Transverse colon (tissue), 4 donors: ENCODE measurements around the gene ZNF821. TPM values are rescaled to one million over a fixed set of nuclear protein-coding genes. Genes with fewer than 3 reads are reported as not detected.
"Not testable (repeated sequence)": the region's sequence is repeated elsewhere in the genome, so short reads cannot be mapped to it uniquely, and the experiment has no call there.

Experiments used
- DNase-seq: peaks from one replicate; pipeline ENCODE4 v3.0.0-alpha.2; 2019
- H3K27ac ChIP-seq, 4 donors: fragments of 200-600 bp; sonication (generic); 2 replicates each; pipeline ENCODE4 v1.5.1; 2016 to 2018; ENCODE audit warnings: inconsistent platforms in 4 of 4
- H3K27me3 ChIP-seq: fragments of 200-600 bp; sonication (generic); 2 replicates; pipeline ENCODE4 v1.5.1; 2017; ENCODE audit warnings: inconsistent platforms
- H3K36me3 ChIP-seq, 4 donors: fragments of 200-600 bp; sonication (generic); 2 replicates each; pipeline ENCODE4 v1.5.1; 2017 to 2019; ENCODE audit warnings: inconsistent platforms in 4 of 4
- H3K4me1 ChIP-seq, 4 donors: fragments of 200-600 bp; sonication (generic); 2 replicates each; pipeline ENCODE4 v1.5.1; 2017 to 2020; ENCODE audit warnings: inconsistent platforms in 4 of 4
- H3K4me3 ChIP-seq, 4 donors: fragments of 200-600 bp; sonication (generic); 1 replicate in 1 of 4; 2 replicates in 3 of 4; pipeline versions ENCODE4 v1.5.1 to v1.6.1; 2017 to 2019; ENCODE audit warnings: inconsistent platforms in 4 of 4
- H3K9me3 ChIP-seq, 2 donors: fragments of 200-600 bp; sonication (generic); 2 replicates each; pipeline ENCODE4 v1.5.1; 2017 to 2019; ENCODE audit warnings: inconsistent platforms in 2 of 2
- EP300 ChIP-seq: sonication (generic); formaldehyde crosslinking; IDR thresholded peaks from one replicate; pipeline ENCODE4 v1.6.1; 2017; ENCODE audit warnings: antibody characterized with exemption, low read depth
- POLR2A ChIP-seq: fragments of 450-650 bp; IDR thresholded peaks from one replicate; pipeline ENCODE4 v1.6.1; 2016; ENCODE audit warnings: antibody characterized with exemption, mild to moderate bottlenecking, moderate library complexity
- POLR2AphosphoS5 ChIP-seq, 3 donors: sonication (generic); formaldehyde crosslinking; IDR thresholded peaks; one replicate each; pipeline ENCODE4 v1.6.1; 2016; ENCODE audit warnings: antibody characterized with exemption in 3 of 3
- WGBS, 2 donors: methylation state at CpG; one replicate each; pipeline ENCODE4 v1.1.5; 2018; ENCODE audit warnings: low coverage in 1 of 2; 5-methylcytosine and 5-hydroxymethylcytosine counted together
- in situ Hi-C, 4 donors: fragments of 200-750 bp; cut with MboI; loops; one replicate each; pipeline versions ENCODE4 v1.15.0 to v1.15.1; 2017; ENCODE audit warnings: low sequenced_read_pairs in 3 of 4, low pct_ligation_motif_present in 1 of 4, low pct_unique_long_range_greater_than_20kb in 1 of 4
- intact Hi-C: fragments of 100-400 bp; cut with DNase I; formaldehyde crosslinking; loops from one replicate; pipeline ENCODE4 v1.15.1; 2023; ENCODE audit warnings: low total_unique reads
- total RNA-seq, 4 donors: library from RNA; depleted of rRNA; stranded (reverse); fragments of >200 nt; gene quantifications; one replicate each; pipeline ENCODE4 v1.1.0, GENCODE V29; 2016
- TF ChIP-seq, protein P1 (sequence below), 5 experiments: fragments of 200-600 bp in 3 of 5; fragments of 450-650 bp in 2 of 5; sonication (generic) in 3 of 5; IDR thresholded peaks; 1 replicate in 2 of 5; 2 replicates in 3 of 5; pipeline ENCODE4 v1.5.1; 2016 to 2017; ENCODE audit warnings: antibody characterized with exemption in 5 of 5, inconsistent platforms in 3 of 5, mild to moderate bottlenecking in 2 of 5, moderate library complexity in 1 of 5

ZNF821 gene
- total RNA-seq, 4 donors from 2014 or later, result 9.4 to 31.6 (median 13.6) TPM

DNA sequence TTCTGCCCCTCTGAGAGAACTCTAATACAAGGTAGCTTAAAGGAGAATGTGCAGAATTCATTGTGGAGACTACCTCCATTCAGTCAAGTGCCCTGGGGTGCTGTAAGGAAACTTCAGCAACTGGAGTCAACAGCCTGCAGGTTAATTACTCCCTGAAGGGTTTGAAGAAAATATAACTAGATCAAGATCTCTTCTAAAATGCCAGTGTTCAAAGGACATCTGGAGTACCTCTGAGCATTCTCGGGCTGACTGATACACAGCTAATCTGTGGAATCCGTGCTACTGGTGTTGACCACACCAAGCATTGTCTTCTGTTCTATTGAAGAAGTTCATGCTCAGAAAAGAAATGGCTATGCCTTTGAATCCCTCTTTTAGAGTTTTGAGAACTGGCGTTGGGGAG lies 49.7 kb downstream of the ZNF821 start:
- Histone ChIP-seq H3K27ac (no peak overlapping the region), H3K9me3 (no peaks in the 10 kb centered on the region), H3K4me3 (no peak overlapping the region), H3K36me3 (no peaks in the 10 kb centered on the region), H3K27me3 (no peaks in the 10 kb centered on the region), H3K4me1 (no peaks in the 10 kb centered on the region)
- TF ChIP-seq POLR2AphosphoS5 (IDR thresholded peaks at IDR 0.05), result no peak
- no peak for TF ChIP-seq EP300
- TF ChIP-seq POLR2A, result no peak
- TF ChIP-seq, protein P1, sequence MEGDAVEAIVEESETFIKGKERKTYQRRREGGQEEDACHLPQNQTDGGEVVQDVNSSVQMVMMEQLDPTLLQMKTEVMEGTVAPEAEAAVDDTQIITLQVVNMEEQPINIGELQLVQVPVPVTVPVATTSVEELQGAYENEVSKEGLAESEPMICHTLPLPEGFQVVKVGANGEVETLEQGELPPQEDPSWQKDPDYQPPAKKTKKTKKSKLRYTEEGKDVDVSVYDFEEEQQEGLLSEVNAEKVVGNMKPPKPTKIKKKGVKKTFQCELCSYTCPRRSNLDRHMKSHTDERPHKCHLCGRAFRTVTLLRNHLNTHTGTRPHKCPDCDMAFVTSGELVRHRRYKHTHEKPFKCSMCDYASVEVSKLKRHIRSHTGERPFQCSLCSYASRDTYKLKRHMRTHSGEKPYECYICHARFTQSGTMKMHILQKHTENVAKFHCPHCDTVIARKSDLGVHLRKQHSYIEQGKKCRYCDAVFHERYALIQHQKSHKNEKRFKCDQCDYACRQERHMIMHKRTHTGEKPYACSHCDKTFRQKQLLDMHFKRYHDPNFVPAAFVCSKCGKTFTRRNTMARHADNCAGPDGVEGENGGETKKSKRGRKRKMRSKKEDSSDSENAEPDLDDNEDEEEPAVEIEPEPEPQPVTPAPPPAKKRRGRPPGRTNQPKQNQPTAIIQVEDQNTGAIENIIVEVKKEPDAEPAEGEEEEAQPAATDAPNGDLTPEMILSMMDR (IDR thresholded peaks at IDR 0.05), result no peak
- in situ Hi-C loops (no loop called here), intact Hi-C loops (no loop called here)
- WGBS, 2 donors, result 79 to 88% methylated on average over 3 of the region's 3 CpGs
- no peak for DNase-seq

DNA sequence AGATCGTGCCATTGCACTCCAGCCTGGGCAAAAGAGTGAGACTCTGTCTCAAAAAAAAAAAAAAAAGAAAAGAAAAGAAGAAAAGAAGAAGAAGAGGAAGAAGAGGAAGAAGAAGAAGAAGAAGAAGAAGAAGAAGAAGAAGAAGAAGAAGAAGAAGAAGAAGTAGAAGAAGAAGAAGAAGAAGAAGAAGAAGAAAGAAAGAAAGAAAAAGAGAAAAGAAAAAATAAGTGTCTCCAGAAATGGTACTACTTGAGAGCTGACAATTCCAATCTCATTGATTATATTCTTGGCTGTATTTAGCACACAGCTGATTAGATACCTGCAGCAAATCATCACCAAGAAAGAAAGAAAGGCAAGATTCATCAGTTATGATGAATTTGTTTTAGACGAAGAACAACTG lies 51.9 kb downstream of the ZNF821 start:
- H3K27ac ChIP-seq, in situ Hi-C loops, intact Hi-C loops, H3K36me3 ChIP-seq, H3K4me3 ChIP-seq, H3K4me1 ChIP-seq, H3K9me3 ChIP-seq, H3K27me3 ChIP-seq, DNase-seq: not testable (repeated sequence)
- 60 to 77% methylated on average over 1 to 2 of the region's 2 CpGs for WGBS, 2 donors

DNA sequence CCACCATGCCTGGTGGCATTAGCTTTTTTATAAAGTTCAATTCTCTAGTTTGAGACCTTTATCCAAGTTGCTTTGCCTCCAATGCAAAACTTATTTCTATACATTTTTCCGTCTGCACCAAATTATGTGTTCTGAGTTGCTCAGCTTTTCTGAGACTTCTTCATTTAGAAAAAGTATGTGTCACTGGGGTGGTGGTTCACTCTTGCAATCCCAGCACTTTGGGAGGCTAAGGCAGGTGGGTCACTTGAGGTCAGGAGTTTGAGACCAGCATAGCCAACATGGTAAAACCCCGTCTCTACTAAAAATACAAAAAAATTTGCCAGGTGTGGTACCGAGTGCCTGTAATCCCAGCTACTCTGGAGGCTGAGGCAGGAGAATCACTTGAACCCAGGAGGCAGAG lies 52.3 kb downstream of the ZNF821 start:
- WGBS, 2 donors, result 76 to 100% methylated on average over 2 to 3 of the region's 3 CpGs
- H3K36me3 ChIP-seq, H3K4me1 ChIP-seq, H3K9me3 ChIP-seq, intact Hi-C loops, DNase-seq, in situ Hi-C loops, H3K4me3 ChIP-seq, H3K27ac ChIP-seq, H3K27me3 ChIP-seq: not testable (repeated sequence)

DNA sequence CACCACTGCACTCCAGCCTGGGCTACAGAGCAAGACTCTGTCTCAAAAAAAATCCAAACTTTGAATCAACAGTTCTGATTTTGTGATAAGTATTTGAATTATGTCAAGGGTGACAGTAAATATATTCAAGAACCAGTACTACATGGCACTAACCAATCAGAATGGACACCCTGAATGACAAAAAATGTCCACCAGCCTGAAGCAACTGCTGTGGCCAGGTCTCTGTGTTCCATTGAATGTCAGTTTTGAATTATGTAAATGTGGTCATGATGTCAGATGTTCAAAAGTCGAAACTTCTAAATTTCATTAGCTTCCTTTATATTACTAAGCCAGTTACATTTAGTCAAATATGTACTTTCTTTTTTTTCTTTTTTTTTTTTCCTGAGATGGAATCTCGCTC lies 53.6 kb downstream of the ZNF821 start:
- no peaks in the 10 kb centered on the region for H3K9me3 ChIP-seq
- in situ Hi-C loops, result no loop called here
- WGBS, 2 donors, result 78 to 89% methylated on average over 1 to 2 of the region's 2 CpGs
- TF ChIP-seq, protein P1 (IDR thresholded peaks at IDR 0.05), result no peak
- TF ChIP-seq POLR2A, result no peak
- TF ChIP-seq EP300, result no peak
- TF ChIP-seq POLR2AphosphoS5 (IDR thresholded peaks at IDR 0.05), result no peak
- H3K4me1 ChIP-seq, result no peaks in the 10 kb centered on the region
- no peak overlapping the region for H3K4me3 ChIP-seq
- no peak overlapping the region for H3K27ac ChIP-seq
- no peaks in the 10 kb centered on the region for H3K36me3 ChIP-seq
- intact Hi-C loops, result no loop called here
- no peaks in the 10 kb centered on the region for H3K27me3 ChIP-seq
- no peak for DNase-seq

DNA sequence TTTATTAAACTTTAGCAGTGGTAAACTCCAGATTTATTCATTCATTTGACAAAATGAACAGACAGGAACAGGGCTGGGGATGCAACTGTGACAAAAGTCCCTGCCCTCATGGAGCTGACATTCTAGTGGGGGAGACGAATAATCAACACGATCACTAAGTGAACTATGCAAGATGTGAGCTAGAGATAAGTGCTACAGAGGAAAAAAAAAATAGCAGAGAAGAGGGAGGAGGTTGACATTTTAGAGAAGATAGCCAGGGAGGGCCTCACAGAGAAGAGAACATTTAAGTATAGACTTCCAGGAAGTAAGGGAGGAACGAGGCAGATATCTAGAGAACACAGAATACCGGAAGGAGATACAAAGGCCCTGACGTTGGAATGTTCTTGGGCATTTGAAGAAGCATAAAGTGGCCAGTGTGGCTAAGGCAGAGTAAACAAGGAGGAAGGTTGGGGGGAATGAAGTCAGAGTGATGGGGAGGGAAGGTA lies 57.4 kb downstream of the ZNF821 start:
- no peaks in the 10 kb centered on the region for H3K27me3 ChIP-seq
- no peaks in the 10 kb centered on the region for H3K4me1 ChIP-seq
- no peaks in the 10 kb centered on the region for H3K36me3 ChIP-seq
- H3K27ac ChIP-seq, result no peak overlapping the region
- intact Hi-C loops, result no loop called here
- H3K9me3 ChIP-seq, result no peaks in the 10 kb centered on the region
- no peak for DNase-seq
- in situ Hi-C loops, result no loop called here
- WGBS, 2 donors, result 76 to 84% methylated on average over 5 of the region's 5 CpGs
- TF ChIP-seq POLR2A, result no peak
- TF ChIP-seq POLR2AphosphoS5 (IDR thresholded peaks at IDR 0.05), result no peak
- TF ChIP-seq, protein P1 (IDR thresholded peaks at IDR 0.05), result no peak
- TF ChIP-seq EP300, result no peak
- no peak overlapping the region for H3K4me3 ChIP-seq

DNA sequence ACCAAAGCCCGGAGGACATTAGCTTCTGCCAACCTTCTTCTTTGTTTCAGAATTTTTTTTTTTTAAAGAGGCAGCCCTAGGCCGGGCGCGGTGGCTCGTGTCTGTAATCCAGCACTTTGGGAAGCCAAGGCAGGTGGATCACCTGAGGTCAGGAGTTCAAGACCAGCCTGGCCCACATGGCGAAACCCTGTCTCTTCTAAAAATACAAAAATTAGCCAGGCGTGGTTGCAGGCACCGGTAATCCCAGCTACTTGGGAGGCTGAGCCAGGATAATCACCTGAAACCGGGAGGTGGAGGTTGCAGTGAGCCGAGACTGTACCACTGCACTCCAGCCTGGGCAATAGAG lies 66.9 kb downstream of the ZNF821 start:
- H3K4me3 ChIP-seq, in situ Hi-C loops, intact Hi-C loops: not testable (repeated sequence)

More for the DNA sequence above, 66.9 kb downstream of the ZNF821 start:
- 59 to 78% methylated on average over 7 to 10 of the region's 10 CpGs for WGBS, 2 donors
- not testable (repeated sequence) for H3K4me1 ChIP-seq, DNase-seq, H3K9me3 ChIP-seq, H3K27me3 ChIP-seq, H3K36me3 ChIP-seq
- peak overlapping the region; percentile 67 to 85 (median 76) for H3K27ac ChIP-seq
